HG03060 (cell line): ENCODE results near the gene G6PD.
"Not testable (repeated sequence)": the region's sequence is repeated elsewhere in the genome, so short reads cannot be mapped to it uniquely, and the experiment has no call there.

ENCODE experiments used
- ATAC-seq: cut with Tn5 transposase; IDR thresholded peaks from one replicate; pipeline ENCODE4 v1.9.1; 2021; ENCODE audit warnings: low read depth, moderate number of reproducible peaks; ENCODE audit not compliant: unreplicated experiment

Gene G6PD

GRCh38 chrX:154515966-154516655 lies 30.5 kb downstream of the G6PD start, which contains the start of gene FAM3A:
Gene FAM3A (minus strand): TSS chrX:154516232. CDS start chrX:154515772, 460 bp downstream.
- peak; percentile 77 for ATAC-seq

DNA sequence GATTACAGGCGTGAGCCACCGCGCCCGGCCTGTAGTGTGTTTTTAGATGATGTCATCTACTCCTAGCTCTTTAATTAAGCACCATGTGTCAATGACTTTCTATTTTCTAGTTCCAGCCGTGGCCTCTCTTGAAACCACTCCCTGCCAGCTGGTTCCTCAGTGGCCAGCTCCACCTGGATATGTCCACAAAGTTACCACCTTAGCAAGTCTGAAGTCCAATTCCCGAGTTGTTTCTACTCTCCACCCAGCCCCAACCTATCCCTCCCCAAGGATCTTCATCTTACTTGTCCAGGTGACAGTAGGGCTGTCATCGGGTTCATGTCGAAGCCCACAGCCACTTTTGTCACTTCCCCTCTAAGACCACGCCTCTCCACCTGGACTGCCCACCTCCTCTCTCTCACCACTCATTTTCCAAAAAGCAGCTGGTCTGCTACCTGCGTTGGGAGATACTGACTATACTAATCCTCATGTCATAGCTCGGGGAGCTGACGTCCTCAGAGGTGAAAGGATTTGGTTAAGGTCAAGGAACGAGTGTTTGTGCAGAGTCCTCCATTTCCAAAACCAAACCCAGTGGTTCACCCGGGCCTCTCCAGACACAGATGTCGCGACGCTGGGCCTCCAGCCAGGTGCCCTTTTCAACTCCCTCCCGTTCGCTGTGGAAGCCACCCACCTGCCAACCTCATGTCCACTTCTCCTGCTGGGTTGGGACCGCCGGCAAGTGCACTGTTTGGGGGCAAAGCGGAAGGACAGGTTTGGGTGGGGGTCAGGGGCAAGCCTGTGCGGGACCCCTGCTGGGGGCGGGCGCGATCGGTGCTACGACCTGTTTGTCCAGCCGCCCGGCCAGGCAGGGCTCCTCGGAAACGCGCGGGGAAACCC lies 31.3 kb downstream of the G6PD start:
- ATAC-seq, result no peak

DNA sequence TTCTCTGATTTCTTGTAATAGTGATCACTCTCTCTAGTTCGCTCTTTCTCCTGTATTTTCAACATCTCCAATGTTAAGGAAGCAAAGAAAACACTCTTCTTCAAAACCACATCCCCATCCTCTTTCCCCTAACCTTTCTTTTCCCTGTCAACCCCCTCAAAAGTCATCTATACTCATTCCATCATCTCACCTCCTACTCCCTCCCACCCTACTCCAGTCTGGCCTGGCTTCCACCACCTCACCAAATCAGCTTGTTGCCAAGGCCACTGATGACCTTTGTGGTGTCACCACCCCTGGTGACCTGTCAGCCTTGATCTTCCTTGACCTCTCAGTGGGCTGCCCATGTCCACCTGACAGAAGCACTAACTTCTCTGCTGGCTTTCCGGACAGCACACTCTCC lies 32.9 kb downstream of the G6PD start:
- ATAC-seq, result no peak

DNA sequence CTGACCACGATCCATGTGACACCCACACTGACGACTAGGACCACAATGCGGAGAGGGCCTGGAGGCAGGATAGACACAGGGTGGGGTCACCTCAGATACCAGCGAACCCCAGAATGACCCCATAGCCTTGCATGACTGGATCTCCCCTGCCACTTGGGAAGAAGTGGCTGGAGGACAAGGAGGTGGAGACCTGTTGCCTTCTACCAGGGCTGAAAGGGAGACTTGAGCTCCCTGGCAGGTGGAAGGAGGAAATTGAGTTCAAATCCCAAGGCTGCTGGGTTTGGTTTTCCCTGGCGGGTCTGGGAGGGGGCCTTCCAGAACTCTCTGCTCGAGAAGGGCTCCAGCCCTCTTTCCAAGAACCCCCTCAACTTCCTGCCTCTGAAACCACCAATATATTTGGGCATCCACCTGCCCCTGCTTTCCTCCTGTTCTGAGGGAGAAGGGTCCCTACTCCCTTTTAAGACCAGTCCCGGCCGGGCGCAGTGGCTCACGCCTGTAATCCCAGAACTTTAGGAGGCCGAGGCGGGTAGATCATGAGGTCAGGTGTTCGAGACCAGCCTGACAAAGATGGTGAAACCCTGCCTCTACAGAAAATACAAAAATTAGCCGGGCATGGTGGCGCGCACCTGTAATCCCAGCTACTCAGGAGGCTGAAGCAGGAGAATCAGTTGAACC lies 33.6 kb downstream of the G6PD start:
- no peak for ATAC-seq

GRCh38 chrX:154511761-154512160 lies 34.9 kb downstream of the G6PD start:
- ATAC-seq, result no peak

DNA sequence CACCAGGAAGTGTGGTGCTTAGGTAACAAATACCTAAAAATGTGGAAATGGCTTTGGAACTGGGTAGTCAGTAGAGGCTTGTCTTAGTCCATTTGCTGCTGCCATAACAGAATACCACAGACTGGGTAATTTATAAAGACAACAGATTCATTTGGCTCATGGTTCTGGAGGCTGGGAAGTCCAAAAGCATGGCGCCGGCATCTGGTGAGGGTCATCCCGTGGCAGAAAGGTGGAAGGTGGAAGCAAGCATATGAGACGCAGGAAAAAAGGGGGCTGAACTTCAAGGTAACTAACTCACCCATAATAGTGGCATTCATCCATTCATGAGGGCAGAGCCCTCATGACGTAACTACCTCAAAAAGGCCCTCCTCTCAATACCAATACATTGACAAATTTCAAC lies 37.2 kb downstream of the G6PD start:
- ATAC-seq, result no peak

DNA sequence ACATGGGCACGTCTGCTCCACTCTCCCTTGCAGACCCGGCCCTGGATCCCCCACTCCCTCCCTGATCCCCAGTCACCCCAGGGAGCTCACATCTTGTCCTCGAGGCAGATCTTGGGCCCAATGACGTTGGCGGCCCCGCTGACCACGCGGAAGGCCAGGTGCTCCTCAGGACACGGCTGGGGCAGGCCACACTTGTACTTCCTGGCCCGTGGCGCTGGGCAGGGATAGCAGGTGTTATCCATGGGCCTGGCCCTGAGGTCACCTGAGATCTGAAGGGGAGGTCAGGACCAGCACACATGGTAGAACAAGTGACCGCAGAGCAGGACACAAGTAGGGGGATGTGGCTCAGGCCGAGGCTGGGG lies 38.3 kb downstream of the G6PD start:
- no peak for ATAC-seq

DNA sequence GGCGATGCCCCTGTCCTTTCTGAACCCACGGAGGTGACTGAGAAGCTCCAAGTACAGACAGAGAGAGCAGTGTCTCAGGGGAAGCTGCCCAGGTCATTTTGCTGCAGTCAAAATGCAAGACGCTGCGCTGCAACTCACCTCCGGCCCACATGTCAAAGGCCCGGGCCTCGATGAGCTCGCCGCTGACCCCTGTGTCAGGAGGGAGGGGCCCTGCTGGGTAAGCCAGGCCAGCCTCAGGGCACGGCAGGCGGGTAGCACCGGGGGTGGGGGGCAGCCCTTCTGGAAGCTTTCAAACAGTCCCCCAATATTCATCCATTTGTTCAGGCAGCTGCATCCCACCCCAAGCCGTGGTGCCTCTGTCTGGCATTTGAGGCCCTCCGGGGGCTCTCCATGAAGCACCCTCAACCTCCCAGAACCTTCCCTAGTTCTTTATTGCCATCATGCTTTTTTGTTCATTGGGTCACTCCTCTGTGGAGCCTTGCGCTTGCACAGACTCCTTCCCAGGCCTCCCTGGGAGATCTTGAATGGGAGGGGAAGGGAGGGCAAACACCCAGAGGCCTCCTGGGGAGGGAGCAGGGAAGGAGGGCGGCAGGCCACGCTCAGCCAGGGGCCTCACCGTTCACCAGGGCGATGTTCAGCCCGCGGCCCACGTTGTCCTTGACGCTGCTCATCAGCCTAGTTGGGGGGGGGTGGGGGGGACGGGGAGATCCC lies 38.8 kb downstream of the G6PD start:
- ATAC-seq, result no peak

- no peak for ATAC-seq
Observed at GRCh38 chrX:154506483-154507332, 39.9 kb downstream of the G6PD start.

DNA sequence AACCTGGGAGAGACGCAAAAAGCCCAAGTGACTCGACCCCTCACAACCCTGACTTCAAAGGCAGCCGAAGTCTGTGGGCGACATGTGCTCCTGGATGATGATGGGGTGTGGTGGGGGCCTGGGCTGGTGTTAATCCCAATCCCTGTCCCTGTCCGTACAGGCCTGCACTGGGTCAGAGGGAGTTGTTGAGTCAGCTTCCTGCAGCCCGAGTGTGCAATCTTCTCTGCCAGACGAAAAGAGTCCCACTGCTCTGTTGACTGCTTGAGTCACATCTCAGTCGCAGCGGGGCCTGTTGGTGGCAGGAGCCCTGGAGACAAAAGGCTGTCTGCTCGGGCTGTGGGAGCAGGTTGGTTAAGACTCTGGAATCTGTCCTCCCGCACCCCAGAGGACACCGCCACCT lies 40.9 kb downstream of the G6PD start:
- ATAC-seq, result no peak

- no peak for ATAC-seq
Observed at GRCh38 chrX:154502989-154503388, 43.7 kb downstream of the G6PD start.

- no peak for ATAC-seq
Observed at GRCh38 chrX:154502098-154502497, 44.5 kb downstream of the G6PD start.

DNA sequence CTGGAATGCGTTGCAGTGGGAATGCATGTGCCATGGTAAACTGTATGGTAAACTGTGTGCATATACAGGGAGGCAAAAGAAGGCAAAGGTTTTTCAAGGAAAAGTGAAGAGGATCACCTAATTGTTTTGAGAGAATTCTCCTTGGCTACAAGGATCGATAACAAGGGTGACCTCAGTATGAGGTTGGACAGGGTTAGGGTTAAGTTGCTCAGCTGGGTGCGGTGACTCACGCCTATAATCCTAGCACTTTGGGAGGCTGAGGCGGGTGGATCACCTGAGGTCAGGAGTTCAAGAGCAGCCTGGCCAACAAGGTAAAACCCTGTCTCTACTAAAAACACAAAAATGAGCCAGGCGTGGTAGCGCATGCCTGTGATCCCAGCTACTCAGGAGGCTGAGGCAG lies 45.2 kb downstream of the G6PD start:
- ATAC-seq, result not testable (repeated sequence)

GRCh38 chrX:154496591-154497137 lies 50.0 kb downstream of the G6PD start:
- ATAC-seq, result not testable (repeated sequence)

DNA sequence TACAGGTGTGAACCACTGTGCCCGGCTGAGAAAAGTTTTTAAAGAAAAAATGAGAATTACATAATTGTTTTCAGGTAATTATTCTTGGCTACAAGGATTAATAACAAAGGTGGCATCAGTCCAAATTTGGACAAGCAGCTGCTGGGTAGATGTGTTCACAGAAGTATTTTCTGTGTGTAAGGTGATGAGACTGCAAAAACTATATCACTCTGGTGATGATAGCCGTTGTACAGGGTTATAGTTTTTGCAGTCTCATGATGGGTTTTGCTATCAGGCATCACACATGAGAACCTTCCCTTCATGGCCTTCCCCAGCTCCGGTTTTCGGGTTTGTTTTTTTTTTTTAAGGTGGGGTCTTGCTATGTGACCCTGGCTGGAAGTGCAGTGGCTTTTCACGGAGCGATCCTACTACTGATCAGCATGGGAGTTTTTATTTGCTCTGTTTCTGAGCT lies 51.1 kb downstream of the G6PD start:
- no peak for ATAC-seq

- no peak for ATAC-seq
Observed at GRCh38 chrX:154494715-154495114, 51.9 kb downstream of the G6PD start.

- peak; percentile 65 for ATAC-seq
Observed at GRCh38 chrX:154490414-154491083, 56.1 kb downstream of the G6PD start, which contains the start of gene SLC10A3. Gene SLC10A3 (minus strand): TSS chrX:154490629. CDS start chrX:154488940, 1,689 bp downstream.

DNA sequence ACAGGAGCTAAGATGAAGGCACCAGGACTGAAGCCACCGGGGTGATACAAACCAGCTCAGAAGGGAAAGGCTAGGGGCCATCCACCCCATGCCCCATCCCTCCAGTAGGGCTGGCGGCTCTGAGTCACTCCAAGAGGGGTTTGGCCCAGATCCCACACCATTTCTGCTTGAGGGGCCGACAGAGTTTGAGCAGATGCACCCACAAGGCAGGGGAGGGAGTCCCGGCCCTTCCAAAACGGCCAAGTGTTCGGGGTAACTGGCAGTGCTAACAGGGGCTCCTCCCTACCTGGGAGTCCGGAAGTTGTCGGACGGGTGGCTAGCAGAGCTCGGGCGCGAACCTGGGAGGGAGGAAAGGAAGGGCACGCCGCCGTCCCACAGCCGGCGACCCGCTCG lies 56.6 kb downstream of the G6PD start:
- peak; percentile 11 for ATAC-seq

DNA sequence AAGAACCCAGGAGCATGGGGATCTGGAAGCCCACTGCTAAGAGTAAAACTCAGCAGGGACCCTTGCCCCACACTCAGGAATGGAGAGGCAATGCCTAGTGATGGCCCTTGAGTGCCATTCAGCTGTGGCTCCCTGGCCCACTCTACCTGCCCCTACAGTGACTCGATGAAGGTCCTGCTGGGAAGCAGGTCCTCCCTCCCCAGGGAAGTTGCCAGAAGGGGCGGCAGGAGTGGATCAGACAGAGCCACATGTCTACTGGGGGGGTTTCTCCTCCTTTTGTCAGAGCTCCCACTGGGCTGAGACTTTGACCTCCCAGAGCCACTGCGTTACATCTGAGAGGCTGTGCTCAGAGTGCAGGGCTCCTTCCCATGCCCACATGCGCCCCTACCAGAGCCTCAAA lies 57.5 kb downstream of the G6PD start:
- no peak for ATAC-seq
